GM19025 (cell line): ENCODE results near the gene GJE1.

Experiments used
- ATAC-seq: cut with Tn5 transposase; IDR thresholded peaks from one replicate; pipeline ENCODE4 v1.9.1; 2021; ENCODE audit warnings: mild to moderate bottlenecking, low read depth, moderate library complexity; ENCODE audit not compliant: unreplicated experiment

The GJE1 gene

DNA sequence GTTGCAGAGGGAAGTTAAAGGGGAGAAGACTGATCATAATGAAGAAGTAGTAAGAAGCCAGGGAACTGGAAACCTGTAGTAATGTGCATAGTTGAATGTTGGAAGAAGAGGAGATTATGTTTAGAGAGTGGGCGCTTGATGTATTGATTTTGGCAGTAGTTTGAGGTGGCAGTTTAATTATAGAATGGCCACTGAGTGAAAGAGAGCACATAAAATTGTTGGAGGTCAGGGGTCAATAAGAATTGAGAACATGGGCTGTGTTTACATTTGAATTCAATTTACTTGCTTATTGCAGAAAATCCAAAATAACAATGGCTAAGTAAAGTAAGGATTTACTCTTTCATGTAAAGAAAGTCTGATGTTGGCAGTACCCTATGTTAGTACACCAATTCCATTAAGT is 30.1 kb downstream of the GJE1 start:
- ATAC-seq = no peak

DNA sequence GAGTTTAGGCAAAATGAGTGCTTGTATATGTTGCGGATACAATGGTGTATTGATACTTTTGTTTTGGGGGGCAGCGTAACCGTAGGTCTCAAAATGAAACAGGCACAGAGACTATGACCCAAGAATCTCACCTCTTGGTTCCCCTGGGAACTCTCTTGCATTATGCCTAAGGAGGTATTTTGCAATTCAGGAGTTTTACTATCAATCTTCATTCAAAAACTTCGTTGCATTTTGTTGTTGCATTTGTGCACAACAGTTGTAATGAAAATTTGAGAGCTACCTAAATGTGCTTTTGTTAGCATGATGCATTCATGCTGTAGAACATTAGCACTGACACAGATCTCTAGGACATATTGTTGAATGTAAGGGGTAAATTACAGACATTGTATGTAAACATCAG is 32.5 kb downstream of the GJE1 start:
- ATAC-seq = no peak

DNA sequence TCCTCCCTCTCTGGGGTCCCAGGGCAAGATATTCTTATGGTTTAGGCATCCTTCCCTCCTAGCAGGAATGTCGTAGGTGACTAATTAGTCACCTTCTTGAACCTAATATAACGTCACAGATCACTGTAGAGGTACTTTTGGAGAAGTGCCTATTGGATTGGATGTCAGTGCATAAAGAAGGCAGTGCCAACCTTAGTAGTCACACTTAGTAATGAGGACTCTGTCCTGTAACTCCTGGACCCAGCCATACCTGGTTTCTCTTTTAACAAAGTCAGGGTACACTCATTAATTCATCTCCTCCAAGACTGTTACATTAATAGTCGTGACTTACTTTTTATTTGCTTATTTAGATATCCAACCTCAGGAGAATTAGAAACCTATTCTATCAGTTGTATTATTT is 34.3 kb downstream of the GJE1 start:
- ATAC-seq = no peak

DNA sequence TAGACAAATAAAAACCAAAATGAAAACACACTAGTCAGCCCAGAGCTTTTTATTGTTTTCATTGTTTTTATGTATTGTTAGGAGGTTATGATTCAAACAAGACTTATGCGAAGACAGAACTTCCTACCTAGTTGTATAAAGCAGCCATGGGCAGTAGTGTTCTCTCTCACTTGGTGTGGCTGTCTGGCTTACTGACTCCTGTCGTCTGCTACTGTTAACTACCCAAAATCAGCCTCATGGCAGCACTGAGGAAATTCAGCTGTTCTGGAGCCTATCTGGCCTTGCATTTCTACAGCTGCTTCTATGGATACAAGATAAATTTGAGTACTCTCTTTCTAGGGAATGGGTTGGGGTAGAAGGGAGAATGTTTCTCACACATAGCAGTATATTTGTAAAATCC is 34.8 kb downstream of the GJE1 start:
- ATAC-seq = no peak

DNA sequence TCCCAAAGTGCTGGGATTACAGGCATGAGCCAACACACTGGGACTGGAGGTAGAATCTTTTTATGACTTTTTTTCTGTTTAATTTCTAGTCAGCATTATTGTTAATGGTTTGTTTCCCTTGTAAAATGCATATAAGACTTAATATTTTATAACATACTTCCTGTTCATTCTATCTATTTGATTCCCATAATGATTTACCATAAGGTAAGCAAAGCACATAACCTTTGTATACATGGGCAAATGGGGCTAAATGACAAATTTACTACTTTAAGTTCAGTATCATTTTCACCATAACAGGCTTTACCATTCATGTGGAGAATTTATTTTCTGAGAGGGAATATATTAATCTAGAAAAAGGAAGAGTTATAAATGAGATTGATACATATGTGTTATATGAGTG is 38.6 kb downstream of the GJE1 start:
- no peak for ATAC-seq

DNA sequence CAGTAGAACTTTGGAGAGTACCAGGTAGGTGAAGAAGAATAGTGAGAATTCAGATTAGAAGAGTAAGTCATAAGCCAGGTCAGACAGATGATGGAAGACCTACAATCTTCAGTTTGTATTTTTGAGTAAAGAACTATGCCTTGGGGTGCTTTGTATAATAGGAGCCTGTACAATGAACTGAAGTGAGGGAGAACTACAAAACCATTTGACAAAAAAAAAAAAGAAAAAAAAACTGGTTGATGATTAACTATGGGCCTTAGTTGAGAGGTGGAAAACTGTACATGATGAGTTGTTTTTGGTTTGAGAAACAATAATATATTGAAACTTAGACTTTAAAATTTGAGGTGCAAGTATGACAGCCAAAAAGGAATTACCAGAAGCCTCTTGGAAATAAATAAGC is 40.0 kb downstream of the GJE1 start:
- ATAC-seq = no peak

DNA sequence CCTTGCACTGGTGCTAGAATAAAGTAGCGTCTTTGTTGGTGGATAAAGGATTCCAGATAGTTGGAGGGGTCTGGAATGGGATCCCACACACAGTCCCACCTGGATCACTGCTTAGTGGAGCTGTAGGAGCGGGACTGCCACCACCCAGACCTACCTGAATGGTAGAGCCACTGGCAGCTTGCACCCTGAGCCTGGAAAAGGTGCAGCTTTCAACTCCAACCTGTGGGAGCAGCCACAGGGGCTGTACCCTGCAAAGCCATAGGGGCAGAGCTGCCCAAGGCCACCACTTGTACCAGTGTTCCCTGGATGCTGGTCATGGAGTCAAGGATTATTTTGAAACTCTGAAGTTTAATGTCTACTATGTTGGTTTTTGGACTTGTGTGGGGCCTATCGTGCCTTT is 41.3 kb downstream of the GJE1 start:
- ATAC-seq = no peak

DNA sequence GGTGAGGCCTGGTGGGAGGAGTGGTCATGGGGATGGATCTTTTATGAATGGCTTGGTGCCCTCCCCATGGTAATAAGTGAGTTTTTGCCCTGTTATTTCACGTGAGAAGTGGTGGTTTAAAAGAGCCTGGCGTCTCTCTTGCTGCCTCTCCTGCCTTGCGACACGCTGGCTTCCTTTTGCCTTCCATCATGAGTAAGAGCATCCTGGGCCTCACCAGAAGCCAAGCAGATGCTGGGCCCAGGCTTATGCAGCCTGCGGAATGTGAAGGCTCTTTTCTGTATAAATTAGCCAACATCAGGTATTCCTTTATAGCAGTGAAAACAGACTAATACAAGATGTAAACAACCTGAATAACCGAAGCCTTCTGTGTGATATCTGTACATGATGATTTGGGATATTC is 42.0 kb downstream of the GJE1 start:
- no peak for ATAC-seq

DNA sequence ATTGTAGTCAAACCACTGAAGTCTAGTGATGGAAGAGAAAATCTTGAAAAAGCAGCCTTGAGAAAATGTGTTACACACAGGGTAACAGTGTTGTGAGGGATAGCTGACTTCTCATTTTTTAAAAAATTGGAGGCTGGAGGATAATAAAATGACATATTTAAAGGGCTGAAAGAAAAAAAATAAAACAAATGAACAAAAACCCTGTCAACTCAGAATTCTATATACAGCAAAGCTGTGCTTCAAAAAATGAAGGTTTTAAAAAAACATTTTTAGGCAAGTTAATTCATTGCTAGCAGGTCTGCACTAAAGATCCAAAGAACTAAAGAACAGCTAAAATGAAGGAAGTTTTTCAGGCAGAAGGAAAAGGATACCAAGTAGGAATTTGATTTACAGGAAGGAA is 45.4 kb downstream of the GJE1 start:
- no peak for ATAC-seq

DNA sequence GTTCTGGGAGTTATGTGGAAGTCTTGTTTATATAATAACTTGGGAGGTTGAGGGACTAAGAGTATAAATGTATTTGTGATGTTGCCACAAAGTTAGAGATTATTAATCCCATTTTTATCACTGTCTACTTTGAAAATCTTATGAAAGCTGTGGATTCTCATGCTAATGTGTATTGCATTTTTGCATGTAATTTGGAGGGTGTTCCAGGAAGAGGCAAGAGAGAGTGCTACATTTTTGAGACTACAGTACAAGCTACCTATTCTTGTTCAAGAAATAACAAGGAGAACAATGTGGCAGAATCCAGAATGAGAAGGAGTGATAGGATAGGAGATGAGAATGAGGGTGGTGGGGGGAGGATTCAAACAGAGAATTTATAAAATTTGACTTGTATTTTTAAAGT is 49.3 kb downstream of the GJE1 start:
- ATAC-seq = no peak

DNA sequence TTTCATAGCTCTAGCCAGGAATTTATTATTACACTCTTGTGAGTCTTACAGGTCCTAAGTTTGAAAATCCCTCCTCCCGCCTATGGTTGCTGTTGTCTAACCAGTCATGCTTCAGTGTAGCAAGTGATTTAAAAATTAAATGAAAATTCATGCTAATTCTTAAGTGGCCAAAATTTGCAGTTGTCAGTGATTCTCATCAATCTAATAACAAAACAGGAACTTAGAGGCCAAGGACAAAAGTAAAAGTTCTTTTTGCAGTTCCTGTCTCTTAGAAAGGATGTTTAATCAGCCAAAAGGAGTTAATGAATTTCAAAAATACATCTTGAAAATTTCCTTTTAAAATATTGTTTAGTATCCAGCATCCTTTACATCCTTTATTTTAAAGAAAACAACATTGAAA is 50.6 kb downstream of the GJE1 start:
- no peak for ATAC-seq

DNA sequence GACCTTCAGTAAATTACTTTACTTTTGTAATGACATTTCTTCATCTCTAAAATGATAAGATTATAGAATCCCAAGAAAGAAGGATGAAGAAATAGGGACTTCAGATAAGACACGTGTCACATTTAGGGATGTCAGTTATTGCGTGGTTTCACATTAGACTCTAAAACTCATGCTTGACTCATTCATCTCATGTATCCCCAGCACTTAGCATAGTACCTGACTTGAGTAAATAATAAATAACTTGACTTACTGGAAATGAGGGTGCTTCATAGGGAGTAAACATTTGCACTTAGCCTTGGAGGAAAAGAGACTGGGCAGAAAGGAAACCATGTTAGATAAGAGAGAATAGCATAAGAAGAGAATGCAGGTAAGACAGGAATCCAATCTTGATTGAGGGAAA is 51.6 kb downstream of the GJE1 start:
- no peak for ATAC-seq
